ENCODE data around the gene NGEF.

GRCh38 chr2:232875256-232876121, 137.6 kb downstream of the NGEF start:
- TF ChIP-seq SUZ12 (IDR thresholded peaks at IDR 0.05; ENCODE audit: extremely low read depth, insufficient read depth, insufficient read length), result no peak
- TF ChIP-seq YY1 (IDR thresholded peaks at IDR 0.05; ENCODE audit: insufficient read depth, insufficient read length), result no peak
